Ammon's horn (tissue), 1 donor: ENCODE measurements around the gene IGF2.

ENCODE experiments used
- DNase-seq: peaks from one replicate; pipeline ENCODE4 v3.0.0-alpha.2; 2016; ENCODE audit warnings: low spot score

IGF2 gene

DNA sequence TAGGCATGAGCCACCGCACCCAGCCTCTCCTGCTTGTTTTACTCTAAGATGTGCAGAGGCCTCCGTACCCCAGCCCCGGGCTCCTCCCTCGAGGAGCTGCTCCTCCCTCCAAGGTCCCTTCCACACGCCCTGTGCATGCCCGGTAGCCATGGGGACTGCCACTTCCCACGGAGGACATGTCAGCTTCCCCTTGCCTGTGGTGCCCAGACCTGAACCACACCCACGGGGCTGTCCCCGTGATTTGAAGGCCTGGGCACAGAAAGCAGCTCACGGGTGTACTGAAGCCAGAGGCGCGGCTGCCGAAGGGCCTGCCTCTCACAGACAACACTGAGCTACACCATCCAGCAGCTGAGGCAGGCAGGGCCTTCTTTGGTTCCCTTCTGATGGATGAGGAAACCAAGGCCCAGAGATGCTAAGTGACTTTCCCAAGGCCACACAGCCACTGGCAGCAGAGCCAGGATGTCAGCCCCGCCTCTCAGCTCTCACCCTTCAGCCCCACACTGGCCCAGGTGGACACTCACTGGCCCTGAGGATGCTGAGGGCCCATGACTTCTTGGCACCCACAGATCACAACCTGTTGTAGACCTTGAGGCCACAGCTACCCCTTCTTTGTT is 14.5 kb upstream of the IGF2 start:
- no peak for DNase-seq

DNA sequence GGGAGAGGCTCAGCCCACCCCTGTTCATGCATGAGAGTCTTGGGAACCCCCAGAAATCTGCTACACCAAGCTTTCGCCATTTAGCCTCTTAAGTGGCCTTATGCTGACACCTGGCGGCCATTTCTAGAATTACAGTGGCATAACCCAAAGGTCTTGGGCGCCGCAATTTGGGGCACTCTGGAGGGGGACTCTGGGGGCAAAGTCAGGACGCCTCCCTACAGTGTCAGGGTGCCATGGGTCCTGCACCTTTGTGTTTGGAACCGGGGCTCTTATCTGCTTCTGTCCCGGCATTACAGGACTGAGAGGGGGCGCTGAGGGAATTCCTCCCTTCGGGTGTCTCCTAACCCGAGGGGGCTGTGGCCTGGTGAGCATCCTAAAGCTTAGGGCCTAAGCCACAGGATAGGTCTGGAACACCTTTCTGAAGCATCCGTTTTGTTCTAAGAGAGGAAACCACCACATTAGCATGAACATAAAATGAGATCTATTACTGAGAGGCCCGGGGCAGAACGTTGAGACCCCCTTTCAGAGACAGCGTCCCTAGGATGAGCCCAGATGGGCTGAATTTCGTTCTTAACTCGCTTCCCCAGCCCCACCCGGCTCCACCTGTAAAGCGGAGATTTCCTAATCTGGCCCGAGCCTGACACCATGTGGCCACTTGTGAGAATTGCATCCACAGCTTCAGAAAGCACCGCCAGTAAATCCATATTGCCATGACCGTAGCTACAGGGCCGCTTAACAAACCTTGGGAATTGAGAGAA is 12.5 kb upstream of the IGF2 start:
- peak; percentile 87 for DNase-seq

GRCh38 chr11:2149864-2150847 is 11.0 kb upstream of the IGF2 start:
- no peak for DNase-seq

GRCh38 chr11:2149460-2149859 is 10.3 kb upstream of the IGF2 start:
- DNase-seq: no peak

- DNase-seq: no peak
Measured at GRCh38 chr11:2148595-2148994, 9.4 kb upstream of the IGF2 start.

GRCh38 chr11:2147391-2147790 is 8.2 kb upstream of the IGF2 start:
- DNase-seq: no peak

DNA sequence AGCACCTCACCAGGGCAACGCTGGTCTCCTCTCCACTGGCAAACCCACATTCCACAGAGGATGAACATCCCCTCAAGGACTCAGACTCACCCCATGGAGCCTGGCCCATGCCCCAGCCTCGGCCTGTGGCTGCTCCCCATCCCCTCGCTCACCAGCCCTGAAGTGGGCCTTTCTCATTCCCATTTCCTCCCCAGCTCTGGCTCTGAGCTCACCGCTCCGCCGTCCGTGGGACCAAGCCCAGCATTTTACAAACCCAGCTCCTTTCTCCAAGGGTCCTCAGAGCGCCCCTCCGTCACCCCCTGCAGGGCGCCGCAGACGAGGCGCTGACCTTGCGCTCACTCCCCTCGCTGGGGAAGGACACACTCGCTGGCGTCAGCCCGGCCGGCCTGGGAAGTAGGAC is 6.9 kb upstream of the IGF2 start:
- DNase-seq: no peak

GRCh38 chr11:2144544-2145248 is 5.5 kb upstream of the IGF2 start:
- DNase-seq: no peak

DNA sequence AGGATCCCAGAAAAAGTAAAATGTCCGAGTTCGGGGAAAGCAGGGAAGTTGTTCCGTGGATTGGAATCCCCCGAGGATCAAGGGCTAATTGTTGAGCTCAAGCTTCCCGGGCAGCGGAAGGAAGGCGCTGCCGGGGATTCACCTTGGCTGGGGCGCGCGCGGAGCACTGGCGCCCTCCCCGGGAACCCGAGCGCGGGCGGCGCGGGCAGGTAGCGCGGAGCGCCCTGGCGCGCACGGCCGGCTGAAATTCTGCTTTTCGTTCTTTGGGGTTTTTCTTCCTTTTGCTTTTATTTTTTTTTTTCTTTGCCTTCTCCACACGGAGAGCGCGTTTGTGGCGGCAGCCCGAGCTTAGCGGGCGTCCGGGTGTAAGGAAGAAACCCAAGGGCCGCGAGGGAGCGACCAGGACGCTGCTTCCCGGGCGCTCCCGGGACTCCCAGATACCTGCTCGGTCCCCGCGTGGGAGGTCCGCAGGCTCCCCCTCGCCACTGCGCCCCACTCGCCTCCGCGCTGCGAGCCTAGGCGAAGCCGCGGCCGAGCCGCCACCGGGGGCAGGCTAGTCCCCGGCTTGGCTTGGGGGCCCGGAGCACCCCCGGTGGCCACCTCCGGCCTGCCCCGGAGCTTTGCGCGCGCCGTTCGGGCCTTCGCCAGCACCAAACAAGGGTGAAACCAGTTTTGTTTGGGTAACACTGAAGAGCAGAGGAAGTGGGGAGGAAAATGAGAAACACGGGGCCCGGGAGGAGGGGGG is 4.8 kb upstream of the IGF2 start:
- DNase-seq: no peak

DNA sequence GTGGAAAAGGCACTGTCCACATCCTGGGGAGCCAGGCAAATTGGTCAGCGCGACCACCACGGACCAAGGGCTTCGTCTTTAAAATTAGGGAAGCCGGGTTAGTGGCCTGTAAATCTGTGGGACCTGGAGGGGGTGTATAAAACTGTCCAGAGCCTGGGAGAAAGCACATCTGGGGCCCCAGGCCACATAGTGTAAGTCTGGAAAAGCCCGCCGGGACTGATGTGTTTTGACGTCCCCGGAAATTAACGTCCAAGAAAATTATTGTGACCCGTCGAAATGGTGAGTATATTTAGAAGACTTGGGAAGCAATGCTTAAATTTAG is 4.2 kb upstream of the IGF2 start:
- no peak for DNase-seq

- DNase-seq: no peak
Measured at GRCh38 chr11:2142762-2143202, 3.6 kb upstream of the IGF2 start.

DNA sequence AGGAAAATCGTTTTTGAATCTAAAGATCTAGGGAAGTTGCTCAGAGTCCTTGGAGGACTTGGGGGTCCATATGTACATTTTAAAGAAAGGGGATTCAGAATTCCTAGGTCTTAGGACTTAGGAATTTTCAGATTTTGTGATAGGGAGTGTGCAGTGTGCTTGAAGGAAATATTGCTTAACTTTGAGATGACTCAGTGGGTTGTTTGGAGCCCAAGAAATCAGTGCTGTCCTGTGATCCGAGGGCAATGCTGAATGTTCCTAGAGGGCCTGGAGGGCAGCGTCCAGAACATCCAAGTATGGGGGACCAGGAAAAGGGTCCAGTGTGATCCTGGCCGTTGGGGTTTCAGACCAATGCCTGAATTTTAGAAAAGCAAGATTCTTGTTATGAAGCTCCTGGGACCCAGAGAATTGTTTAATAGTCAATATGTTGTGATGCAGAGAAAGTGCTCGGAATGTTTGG is 3.1 kb upstream of the IGF2 start:
- DNase-seq: no peak

GRCh38 chr11:2140411-2141400 is 1.5 kb upstream of the IGF2 start:
- DNase-seq: no peak

GRCh38 chr11:2139621-2140337 is 590 bp upstream of the IGF2 start:
- no peak for DNase-seq

DNA sequence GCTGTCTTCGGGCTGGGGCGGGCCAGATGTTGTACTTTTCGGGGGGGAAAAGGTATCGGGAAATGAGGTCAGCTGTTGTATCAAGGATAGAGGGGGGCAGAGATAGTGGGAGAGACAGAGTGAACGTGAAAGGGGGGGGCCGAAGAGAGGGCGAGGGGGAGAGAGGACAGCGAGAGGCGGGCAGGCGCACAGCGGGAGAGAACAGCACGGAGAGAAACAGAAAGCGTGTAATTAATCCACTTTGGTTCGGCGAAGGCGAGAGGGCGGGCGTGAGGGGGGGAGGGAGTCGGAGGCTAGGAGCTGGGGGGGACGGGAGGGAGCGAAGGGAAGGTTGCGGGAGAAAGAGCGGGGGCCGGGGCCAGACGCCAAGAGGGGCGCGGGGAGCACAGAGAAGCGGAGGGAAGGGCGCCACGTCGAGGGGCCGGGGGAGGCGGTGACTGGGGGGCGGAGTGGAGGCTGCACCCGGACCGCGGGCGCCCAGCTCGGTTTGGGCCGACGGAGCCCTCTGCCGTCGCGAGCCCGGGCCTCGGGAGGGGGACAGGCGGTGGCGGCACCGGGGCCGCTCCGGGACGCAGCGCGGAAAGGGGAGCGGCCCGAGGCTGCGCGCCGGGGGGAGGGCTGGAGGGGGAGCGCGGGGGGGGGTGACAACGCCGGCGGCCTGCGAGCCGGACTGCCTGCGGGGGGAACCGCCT is 612 bp downstream of the IGF2 start:
- DNase-seq: no peak

- no peak for DNase-seq
Measured at GRCh38 chr11:2138068-2138430, 1.1 kb downstream of the IGF2 start.

- DNase-seq: no peak
Measured at GRCh38 chr11:2137202-2138067, 1.8 kb downstream of the IGF2 start.

- DNase-seq: no peak
Measured at GRCh38 chr11:2136952-2137201, 2.3 kb downstream of the IGF2 start.
